Fibroblast of the aortic adventitia (primary cell): ENCODE data around the gene GSTM2. TPM values are rescaled to one million over a fixed set of nuclear protein-coding genes. Genes with fewer than 3 reads are reported as not detected.

Experiments
- DNase-seq: peaks from one replicate; pipeline ENCODE4 v3.0.0-alpha.2; 2010; ENCODE audit warnings: low read depth
- H3K4me3 ChIP-seq: 2 replicates; pipeline ENCODE4 v1.5.1; 2011; ENCODE audit warnings: low read depth, mild to moderate bottlenecking, control low read depth, low read length, moderate library complexity
- CTCF ChIP-seq: IDR thresholded peaks from 2 replicates; pipeline ENCODE4 v1.5.1; 2011; ENCODE audit warnings: mild to moderate bottlenecking, low read length, control low read depth, inconsistent platforms; ENCODE audit not compliant: insufficient read depth
- total RNA-seq: library from RNA; depleted of rRNA; stranded (reverse); fragments of >200 nt; gene quantifications from 2 replicates; pipeline ENCODE4 v1.2.3, GENCODE V29; 2012; ENCODE audit warnings: low replicate concordance

Gene GSTM2
- total RNA-seq, 1 donor = 27.7 TPM

GRCh38 chr1:109649491-109649914, 18.4 kb upstream of the GSTM2 start:
- peak; percentile 58 for TF ChIP-seq CTCF
- peak; percentile 75 for DNase-seq
- H3K4me3 ChIP-seq = peak overlapping the region; percentile 47

- no peak for TF ChIP-seq CTCF
- peak; percentile 51 for DNase-seq
- H3K4me3 ChIP-seq = no peak overlapping the region
Observed at GRCh38 chr1:109650609-109651008, 17.2 kb upstream of the GSTM2 start.

DNA sequence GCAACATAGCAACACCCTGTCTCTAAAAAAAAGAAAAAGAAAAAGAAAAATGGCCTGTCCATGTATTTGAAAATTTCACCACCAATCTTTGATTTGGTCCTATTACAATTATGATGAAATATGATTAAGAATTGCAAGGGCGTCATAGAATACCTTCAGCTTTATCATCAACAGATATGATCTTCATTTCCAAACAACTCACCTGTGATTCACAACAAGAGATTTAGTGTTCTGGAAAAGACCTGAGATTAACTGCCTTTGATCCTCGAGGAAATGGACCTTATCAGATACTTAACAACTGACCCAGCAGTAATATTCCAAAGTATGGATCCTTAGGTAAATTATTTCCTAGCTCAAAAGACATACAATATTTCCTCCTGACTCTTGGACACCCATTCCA, 15.5 kb upstream of the GSTM2 start:
- no peak overlapping the region for H3K4me3 ChIP-seq
- DNase-seq = no peak
- TF ChIP-seq CTCF = no peak

DNA sequence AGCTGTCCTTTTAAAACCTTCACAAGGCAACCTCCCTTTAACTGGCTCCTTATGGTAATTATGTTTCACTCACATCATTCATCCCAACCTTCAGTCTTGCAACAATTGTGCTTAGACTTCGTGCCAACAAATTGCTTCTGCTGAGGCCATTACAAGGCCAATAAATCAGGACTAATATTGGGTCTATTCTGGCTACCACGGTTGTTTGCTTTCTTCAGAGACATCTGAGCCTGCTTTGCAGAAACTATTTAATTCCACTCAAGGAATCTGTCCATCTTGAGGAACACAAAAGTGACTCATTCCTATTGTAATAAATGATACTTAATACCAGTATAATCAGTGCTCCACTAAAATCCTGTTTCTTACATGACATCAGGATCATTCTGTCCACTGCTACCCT, 14.6 kb upstream of the GSTM2 start:
- TF ChIP-seq CTCF = no peak
- no peak overlapping the region for H3K4me3 ChIP-seq
- no peak for DNase-seq

GRCh38 chr1:109654519-109654918, 13.3 kb upstream of the GSTM2 start:
- no peak for TF ChIP-seq CTCF
- no peak overlapping the region for H3K4me3 ChIP-seq

GRCh38 chr1:109655615-109656519, 12.0 kb upstream of the GSTM2 start, which contains the start of gene GSTM4:
TSS of gene GSTM4 (plus strand) at chr1:109656099. CDS start at chr1:109656390, 291 bp downstream.
- peak within 1 kb of the TSS; percentile 78 for H3K4me3 ChIP-seq
- DNase-seq = peak; percentile 78
- peak; percentile 17 for TF ChIP-seq CTCF

More at GRCh38 chr1:109654519-109654918, 13.3 kb upstream of the GSTM2 start:
- no peak for DNase-seq
